ENCODE results near the gene ELSPBP1. TPM values are rescaled to one million over a fixed set of nuclear protein-coding genes. Genes with fewer than 3 reads are reported as not detected.

ELSPBP1 gene
- total and polyA plus RNA-seq, 2 experiments from 2014 or later, result not detected

DNA sequence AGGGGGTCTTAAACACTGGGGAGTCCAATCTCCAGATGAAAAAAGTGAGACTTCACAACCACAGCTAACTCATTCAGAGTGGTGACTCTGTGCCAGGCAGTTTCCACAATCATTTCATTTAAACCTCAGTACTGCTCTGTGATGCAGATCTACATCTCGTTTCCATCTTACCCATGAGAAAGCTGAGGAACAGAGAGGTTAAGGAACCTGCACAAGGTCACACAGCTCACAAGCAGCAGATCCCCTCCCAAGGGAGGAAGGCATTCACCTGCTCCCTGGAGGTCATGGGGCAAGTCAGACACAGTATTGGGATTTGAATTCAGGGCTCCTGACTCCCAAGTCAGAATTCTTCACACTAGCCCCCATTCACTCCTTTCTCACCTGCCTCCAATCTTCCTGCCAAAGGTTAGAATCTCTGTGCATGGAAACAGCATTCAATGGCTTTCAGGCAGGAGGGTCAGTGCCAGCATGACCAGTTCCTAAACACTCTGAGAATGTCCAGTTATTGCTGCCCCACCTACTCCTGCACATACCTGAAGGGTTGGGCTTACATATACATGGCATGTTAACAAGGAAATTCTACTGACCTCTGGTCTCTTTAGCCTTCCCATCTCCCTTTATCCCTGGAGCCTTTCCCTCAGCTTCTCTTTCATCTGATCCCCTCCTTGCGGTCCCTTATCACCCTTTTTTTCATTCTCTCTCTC is 47.6 kb downstream of the ELSPBP1 start:
- Histone ChIP-seq H3F3A (replicated peaks; ENCODE audit: low read depth) (no peaks in the 10 kb centered on the region), H3K27me3 (ENCODE audit: insufficient read depth) (no peaks in the 10 kb centered on the region), H3K4me3 (no peak overlapping the region), H3K27ac (ENCODE audit: low read depth) (no peak overlapping the region), H3K4me1 (ENCODE audit: insufficient read depth) (no peaks in the 10 kb centered on the region), H3K79me2 (replicated peaks; ENCODE audit: insufficient read depth) (no peaks in the 10 kb centered on the region), H3K36me3 (ENCODE audit: insufficient read depth) (no peaks in the 10 kb centered on the region), H3K4me2 (no peak overlapping the region), H4K20me1 (replicated peaks; ENCODE audit: insufficient read depth) (no peaks in the 10 kb centered on the region), H2AFZ (no peak overlapping the region), H3K9me2 (ENCODE audit: insufficient read depth) (peaks cover 6% of the 10 kb centered on the region)
- Mint-ChIP-seq H3K27ac (no peak overlapping the region), H3K9me3 (peaks cover 45% of the 10 kb centered on the region), H3K36me3 (ENCODE audit: low read depth) (peaks cover 3% of the 10 kb centered on the region; the same call in 2 of the 3 replicates), H3K27me3 (ENCODE audit: insufficient read depth, low read depth, poor library complexity) (peaks cover 6% of the 10 kb centered on the region), H3K4me3 (no peak overlapping the region; the same call in 2 of the 3 replicates), H3K4me1 (no peaks in the 10 kb centered on the region)
- no peak for TF ChIP-seq NANOG (IDR thresholded peaks at IDR 0.05; ENCODE audit: borderline replicate concordance)
- TF ChIP-seq POLR2AphosphoS5 (IDR thresholded peaks at IDR 0.05; ENCODE audit: low read depth), result no peak
- no peak for TF ChIP-seq STAT1 (IDR thresholded peaks at IDR 0.05; ENCODE audit: unreplicated experiment)
- TF ChIP-seq CREB1 (CRISPR knock-in tag; IDR thresholded peaks at IDR 0.05; ENCODE audit: low read depth), result no peak
- no peak for TF ChIP-seq ZNF114 (CRISPR knock-in tag; IDR thresholded peaks at IDR 0.05)
- TF ChIP-seq EZH2 (IDR thresholded peaks at IDR 0.05; ENCODE audit: low read depth, unreplicated experiment), result no peak
- TF ChIP-seq, protein P1, sequence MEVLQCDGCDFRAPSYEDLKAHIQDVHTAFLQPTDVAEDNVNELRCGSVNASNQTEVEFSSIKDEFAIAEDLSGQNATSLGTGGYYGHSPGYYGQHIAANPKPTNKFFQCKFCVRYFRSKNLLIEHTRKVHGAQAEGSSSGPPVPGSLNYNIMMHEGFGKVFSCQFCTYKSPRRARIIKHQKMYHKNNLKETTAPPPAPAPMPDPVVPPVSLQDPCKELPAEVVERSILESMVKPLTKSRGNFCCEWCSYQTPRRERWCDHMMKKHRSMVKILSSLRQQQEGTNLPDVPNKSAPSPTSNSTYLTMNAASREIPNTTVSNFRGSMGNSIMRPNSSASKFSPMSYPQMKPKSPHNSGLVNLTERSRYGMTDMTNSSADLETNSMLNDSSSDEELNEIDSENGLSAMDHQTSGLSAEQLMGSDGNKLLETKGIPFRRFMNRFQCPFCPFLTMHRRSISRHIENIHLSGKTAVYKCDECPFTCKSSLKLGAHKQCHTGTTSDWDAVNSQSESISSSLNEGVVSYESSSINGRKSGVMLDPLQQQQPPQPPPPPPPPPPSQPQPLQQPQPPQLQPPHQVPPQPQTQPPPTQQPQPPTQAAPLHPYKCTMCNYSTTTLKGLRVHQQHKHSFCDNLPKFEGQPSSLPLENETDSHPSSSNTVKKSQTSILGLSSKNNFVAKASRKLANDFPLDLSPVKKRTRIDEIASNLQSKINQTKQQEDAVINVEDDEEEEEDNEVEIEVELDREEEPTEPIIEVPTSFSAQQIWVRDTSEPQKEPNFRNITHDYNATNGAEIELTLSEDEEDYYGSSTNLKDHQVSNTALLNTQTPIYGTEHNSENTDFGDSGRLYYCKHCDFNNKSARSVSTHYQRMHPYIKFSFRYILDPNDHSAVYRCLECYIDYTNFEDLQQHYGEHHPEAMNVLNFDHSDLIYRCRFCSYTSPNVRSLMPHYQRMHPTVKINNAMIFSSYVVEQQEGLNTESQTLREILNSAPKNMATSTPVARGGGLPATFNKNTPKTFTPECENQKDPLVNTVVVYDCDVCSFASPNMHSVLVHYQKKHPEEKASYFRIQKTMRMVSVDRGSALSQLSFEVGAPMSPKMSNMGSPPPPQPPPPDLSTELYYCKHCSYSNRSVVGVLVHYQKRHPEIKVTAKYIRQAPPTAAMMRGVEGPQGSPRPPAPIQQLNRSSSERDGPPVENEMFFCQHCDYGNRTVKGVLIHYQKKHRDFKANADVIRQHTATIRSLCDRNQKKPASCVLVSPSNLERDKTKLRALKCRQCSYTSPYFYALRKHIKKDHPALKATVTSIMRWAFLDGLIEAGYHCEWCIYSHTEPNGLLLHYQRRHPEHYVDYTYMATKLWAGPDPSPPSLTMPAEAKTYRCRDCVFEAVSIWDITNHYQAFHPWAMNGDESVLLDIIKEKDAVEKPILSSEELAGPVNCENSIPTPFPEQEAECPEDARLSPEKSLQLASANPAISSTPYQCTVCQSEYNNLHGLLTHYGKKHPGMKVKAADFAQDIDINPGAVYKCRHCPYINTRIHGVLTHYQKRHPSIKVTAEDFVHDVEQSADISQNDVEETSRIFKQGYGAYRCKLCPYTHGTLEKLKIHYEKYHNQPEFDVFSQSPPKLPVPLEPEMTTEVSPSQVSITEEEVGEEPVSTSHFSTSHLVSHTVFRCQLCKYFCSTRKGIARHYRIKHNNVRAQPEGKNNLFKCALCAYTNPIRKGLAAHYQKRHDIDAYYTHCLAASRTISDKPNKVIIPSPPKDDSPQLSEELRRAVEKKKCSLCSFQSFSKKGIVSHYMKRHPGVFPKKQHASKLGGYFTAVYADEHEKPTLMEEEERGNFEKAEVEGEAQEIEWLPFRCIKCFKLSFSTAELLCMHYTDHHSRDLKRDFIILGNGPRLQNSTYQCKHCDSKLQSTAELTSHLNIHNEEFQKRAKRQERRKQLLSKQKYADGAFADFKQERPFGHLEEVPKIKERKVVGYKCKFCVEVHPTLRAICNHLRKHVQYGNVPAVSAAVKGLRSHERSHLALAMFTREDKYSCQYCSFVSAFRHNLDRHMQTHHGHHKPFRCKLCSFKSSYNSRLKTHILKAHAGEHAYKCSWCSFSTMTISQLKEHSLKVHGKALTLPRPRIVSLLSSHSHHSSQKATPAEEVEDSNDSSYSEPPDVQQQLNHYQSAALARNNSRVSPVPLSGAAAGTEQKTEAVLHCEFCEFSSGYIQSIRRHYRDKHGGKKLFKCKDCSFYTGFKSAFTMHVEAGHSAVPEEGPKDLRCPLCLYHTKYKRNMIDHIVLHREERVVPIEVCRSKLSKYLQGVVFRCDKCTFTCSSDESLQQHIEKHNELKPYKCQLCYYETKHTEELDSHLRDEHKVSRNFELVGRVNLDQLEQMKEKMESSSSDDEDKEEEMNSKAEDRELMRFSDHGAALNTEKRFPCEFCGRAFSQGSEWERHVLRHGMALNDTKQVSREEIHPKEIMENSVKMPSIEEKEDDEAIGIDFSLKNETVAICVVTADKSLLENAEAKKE (CRISPR knock-in tag; IDR thresholded peaks at IDR 0.05), result no peak
- ATAC-seq (no peak), DNase-seq (ENCODE audit: low spot score) (no peak)
